HEK293 (cell line): ENCODE results near the gene FANCC.

Experiments used
- GLI4 ChIP-seq: fragments of 450-650 bp; formaldehyde crosslinking; IDR thresholded peaks from 2 replicates; pipeline ENCODE4 v1.5.1; 2016; ENCODE audit warnings: missing biosample characterization, missing genetic modification characterization
- IKZF3 ChIP-seq: fragments of 450-650 bp; IDR thresholded peaks from 2 replicates; pipeline ENCODE4 v1.5.0; 2018; ENCODE audit warnings: missing biosample characterization, mild to moderate bottlenecking, missing genetic modification characterization, moderate library complexity
- ZIC2 ChIP-seq: fragments of 450-650 bp; formaldehyde crosslinking; IDR thresholded peaks from 2 replicates; pipeline ENCODE4 v1.5.1; 2016; ENCODE audit warnings: missing biosample characterization, missing genetic modification characterization
- ZNF202 ChIP-seq: fragments of 450-650 bp; formaldehyde crosslinking; IDR thresholded peaks from 2 replicates; pipeline ENCODE4 v1.5.1; 2016; ENCODE audit warnings: missing biosample characterization, missing genetic modification characterization, borderline replicate concordance
- ZNF221 ChIP-seq: fragments of 450-650 bp; formaldehyde crosslinking; IDR thresholded peaks from 2 replicates; pipeline ENCODE4 v1.5.1; 2017; ENCODE audit warnings: missing biosample characterization, missing genetic modification characterization, borderline replicate concordance
- ZNF239 ChIP-seq: fragments of 450-650 bp; formaldehyde crosslinking; IDR thresholded peaks from 2 replicates; pipeline ENCODE4 v1.5.1; 2016; ENCODE audit warnings: missing biosample characterization, missing genetic modification characterization
- ZNF433 ChIP-seq: fragments of 450-650 bp; formaldehyde crosslinking; IDR thresholded peaks from 2 replicates; pipeline ENCODE4 v1.5.1; 2016; ENCODE audit warnings: missing biosample characterization, missing genetic modification characterization, low read depth
- ZNF560 ChIP-seq: fragments of 450-650 bp; formaldehyde crosslinking; IDR thresholded peaks from 2 replicates; pipeline ENCODE4 v1.5.1; 2017; ENCODE audit warnings: missing biosample characterization, missing genetic modification characterization, borderline replicate concordance
- ZNF561 ChIP-seq: fragments of 450-650 bp; IDR thresholded peaks from 2 replicates; pipeline ENCODE4 v1.5.1; 2018; ENCODE audit warnings: missing biosample characterization, missing genetic modification characterization, borderline replicate concordance
- ZNF585B ChIP-seq: fragments of 450-650 bp; formaldehyde crosslinking; IDR thresholded peaks from 2 replicates; pipeline ENCODE4 v1.5.1; 2016; ENCODE audit warnings: missing biosample characterization, missing genetic modification characterization
- ZNF600 ChIP-seq: fragments of 450-650 bp; formaldehyde crosslinking; IDR thresholded peaks from 2 replicates; pipeline ENCODE4 v1.5.1; 2016; ENCODE audit warnings: missing biosample characterization, missing genetic modification characterization
- ZNF626 ChIP-seq: fragments of 450-650 bp; sonication (Bioruptor Pico); formaldehyde crosslinking; IDR thresholded peaks from 2 replicates; pipeline ENCODE4 v1.5.1; 2018; ENCODE audit warnings: missing biosample characterization, missing genetic modification characterization, inconsistent platforms
- ZNF664 ChIP-seq: fragments of 450-650 bp; formaldehyde crosslinking; IDR thresholded peaks from 2 replicates; pipeline ENCODE4 v1.5.1; 2016; ENCODE audit warnings: missing biosample characterization, missing genetic modification characterization
- ZNF785 ChIP-seq: fragments of 450-650 bp; formaldehyde crosslinking; IDR thresholded peaks from 2 replicates; pipeline ENCODE4 v1.5.1; 2016; ENCODE audit warnings: missing biosample characterization, missing genetic modification characterization
- TF ChIP-seq, protein P1 (sequence below): fragments of 450-650 bp; formaldehyde crosslinking; conservative IDR thresholded peaks from 2 replicates; pipeline ENCODE4 v1.5.1; 2016; ENCODE audit warnings: low read depth, missing biosample characterization, missing genetic modification characterization
- TF ChIP-seq, protein P2 (sequence below): fragments of 450-650 bp; formaldehyde crosslinking; IDR thresholded peaks from 2 replicates; pipeline ENCODE4 v1.5.1; 2016; ENCODE audit warnings: missing biosample characterization, missing genetic modification characterization
- TF ChIP-seq, protein P3 (sequence below): fragments of 450-650 bp; formaldehyde crosslinking; IDR thresholded peaks from 2 replicates; pipeline ENCODE4 v1.5.1; 2016; ENCODE audit warnings: missing biosample characterization, missing genetic modification characterization
- TF ChIP-seq, protein P4 (sequence below): fragments of 450-650 bp; formaldehyde crosslinking; IDR thresholded peaks from 2 replicates; pipeline ENCODE4 v1.5.1; 2016; ENCODE audit warnings: missing biosample characterization, missing genetic modification characterization
- TF ChIP-seq, protein P5 (sequence below): fragments of 450-650 bp; formaldehyde crosslinking; conservative IDR thresholded peaks from 2 replicates; pipeline ENCODE4 v1.5.1; 2016; ENCODE audit warnings: low read depth, missing biosample characterization, missing genetic modification characterization
- TF ChIP-seq, protein P6 (sequence below): fragments of 450-650 bp; formaldehyde crosslinking; IDR thresholded peaks from 2 replicates; pipeline ENCODE4 v1.5.1; 2016; ENCODE audit warnings: missing biosample characterization, missing genetic modification characterization
- TF ChIP-seq, protein P7 (sequence below): fragments of 450-650 bp; formaldehyde crosslinking; optimal IDR thresholded peaks from 2 replicates; pipeline ENCODE3; 2016; ENCODE audit warnings: missing biosample characterization, mild to moderate bottlenecking, missing genetic modification characterization

FANCC gene

DNA sequence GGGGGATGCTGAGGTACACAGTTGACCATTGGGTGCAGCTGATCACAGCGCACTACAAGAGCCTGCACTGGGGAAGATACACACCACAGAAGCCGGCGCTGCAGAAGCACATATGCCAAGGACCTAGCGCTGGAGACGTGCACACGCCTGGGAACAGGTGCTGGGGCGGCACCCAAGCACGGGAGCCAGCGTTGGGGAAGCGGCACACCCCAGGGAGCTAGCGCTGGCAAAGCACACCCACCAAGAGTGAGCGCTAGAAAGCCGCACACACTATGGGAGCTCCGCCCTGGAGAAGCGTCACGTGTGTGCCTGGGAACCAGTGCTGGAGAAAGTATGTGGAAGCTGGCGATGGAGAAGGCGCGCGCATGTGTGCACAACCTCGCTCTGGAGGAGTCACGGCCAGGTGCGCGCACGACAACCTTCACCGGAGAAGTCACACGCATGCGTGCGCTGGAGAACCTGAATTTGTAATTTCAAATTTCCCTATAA, 4.5 kb downstream of the FANCC start (continued):
- TF ChIP-seq, protein P1, sequence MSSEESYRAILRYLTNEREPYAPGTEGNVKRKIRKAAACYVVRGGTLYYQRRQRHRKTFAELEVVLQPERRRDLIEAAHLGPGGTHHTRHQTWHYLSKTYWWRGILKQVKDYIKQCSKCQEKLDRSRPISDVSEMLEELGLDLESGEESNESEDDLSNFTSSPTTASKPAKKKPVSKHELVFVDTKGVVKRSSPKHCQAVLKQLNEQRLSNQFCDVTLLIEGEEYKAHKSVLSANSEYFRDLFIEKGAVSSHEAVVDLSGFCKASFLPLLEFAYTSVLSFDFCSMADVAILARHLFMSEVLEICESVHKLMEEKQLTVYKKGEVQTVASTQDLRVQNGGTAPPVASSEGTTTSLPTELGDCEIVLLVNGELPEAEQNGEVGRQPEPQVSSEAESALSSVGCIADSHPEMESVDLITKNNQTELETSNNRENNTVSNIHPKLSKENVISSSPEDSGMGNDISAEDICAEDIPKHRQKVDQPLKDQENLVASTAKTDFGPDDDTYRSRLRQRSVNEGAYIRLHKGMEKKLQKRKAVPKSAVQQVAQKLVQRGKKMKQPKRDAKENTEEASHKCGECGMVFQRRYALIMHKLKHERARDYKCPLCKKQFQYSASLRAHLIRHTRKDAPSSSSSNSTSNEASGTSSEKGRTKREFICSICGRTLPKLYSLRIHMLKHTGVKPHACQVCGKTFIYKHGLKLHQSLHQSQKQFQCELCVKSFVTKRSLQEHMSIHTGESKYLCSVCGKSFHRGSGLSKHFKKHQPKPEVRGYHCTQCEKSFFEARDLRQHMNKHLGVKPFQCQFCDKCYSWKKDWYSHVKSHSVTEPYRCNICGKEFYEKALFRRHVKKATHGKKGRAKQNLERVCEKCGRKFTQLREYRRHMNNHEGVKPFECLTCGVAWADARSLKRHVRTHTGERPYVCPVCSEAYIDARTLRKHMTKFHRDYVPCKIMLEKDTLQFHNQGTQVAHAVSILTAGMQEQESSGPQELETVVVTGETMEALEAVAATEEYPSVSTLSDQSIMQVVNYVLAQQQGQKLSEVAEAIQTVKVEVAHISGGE (tag by site-specific recombination) = no peak
- no peak for TF ChIP-seq ZNF202 (tag by site-specific recombination)
- TF ChIP-seq, protein P2, sequence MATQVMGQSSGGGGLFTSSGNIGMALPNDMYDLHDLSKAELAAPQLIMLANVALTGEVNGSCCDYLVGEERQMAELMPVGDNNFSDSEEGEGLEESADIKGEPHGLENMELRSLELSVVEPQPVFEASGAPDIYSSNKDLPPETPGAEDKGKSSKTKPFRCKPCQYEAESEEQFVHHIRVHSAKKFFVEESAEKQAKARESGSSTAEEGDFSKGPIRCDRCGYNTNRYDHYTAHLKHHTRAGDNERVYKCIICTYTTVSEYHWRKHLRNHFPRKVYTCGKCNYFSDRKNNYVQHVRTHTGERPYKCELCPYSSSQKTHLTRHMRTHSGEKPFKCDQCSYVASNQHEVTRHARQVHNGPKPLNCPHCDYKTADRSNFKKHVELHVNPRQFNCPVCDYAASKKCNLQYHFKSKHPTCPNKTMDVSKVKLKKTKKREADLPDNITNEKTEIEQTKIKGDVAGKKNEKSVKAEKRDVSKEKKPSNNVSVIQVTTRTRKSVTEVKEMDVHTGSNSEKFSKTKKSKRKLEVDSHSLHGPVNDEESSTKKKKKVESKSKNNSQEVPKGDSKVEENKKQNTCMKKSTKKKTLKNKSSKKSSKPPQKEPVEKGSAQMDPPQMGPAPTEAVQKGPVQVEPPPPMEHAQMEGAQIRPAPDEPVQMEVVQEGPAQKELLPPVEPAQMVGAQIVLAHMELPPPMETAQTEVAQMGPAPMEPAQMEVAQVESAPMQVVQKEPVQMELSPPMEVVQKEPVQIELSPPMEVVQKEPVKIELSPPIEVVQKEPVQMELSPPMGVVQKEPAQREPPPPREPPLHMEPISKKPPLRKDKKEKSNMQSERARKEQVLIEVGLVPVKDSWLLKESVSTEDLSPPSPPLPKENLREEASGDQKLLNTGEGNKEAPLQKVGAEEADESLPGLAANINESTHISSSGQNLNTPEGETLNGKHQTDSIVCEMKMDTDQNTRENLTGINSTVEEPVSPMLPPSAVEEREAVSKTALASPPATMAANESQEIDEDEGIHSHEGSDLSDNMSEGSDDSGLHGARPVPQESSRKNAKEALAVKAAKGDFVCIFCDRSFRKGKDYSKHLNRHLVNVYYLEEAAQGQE (tag by site-specific recombination) = no peak
- TF ChIP-seq, protein P3, sequence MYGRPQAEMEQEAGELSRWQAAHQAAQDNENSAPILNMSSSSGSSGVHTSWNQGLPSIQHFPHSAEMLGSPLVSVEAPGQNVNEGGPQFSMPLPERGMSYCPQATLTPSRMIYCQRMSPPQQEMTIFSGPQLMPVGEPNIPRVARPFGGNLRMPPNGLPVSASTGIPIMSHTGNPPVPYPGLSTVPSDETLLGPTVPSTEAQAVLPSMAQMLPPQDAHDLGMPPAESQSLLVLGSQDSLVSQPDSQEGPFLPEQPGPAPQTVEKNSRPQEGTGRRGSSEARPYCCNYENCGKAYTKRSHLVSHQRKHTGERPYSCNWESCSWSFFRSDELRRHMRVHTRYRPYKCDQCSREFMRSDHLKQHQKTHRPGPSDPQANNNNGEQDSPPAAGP (tag by site-specific recombination) = no peak
- TF ChIP-seq, protein P4, sequence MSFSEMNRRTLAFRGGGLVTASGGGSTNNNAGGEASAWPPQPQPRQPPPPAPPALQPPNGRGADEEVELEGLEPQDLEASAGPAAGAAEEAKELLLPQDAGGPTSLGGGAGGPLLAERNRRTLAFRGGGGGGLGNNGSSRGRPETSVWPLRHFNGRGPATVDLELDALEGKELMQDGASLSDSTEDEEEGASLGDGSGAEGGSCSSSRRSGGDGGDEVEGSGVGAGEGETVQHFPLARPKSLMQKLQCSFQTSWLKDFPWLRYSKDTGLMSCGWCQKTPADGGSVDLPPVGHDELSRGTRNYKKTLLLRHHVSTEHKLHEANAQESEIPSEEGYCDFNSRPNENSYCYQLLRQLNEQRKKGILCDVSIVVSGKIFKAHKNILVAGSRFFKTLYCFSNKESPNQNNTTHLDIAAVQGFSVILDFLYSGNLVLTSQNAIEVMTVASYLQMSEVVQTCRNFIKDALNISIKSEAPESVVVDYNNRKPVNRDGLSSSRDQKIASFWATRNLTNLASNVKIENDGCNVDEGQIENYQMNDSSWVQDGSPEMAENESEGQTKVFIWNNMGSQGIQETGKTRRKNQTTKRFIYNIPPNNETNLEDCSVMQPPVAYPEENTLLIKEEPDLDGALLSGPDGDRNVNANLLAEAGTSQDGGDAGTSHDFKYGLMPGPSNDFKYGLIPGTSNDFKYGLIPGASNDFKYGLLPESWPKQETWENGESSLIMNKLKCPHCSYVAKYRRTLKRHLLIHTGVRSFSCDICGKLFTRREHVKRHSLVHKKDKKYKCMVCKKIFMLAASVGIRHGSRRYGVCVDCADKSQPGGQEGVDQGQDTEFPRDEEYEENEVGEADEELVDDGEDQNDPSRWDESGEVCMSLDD (tag by site-specific recombination) = no peak
- TF ChIP-seq ZNF221 = no peak
- peak; percentile 27; the same call in 1 of the 2 replicates for TF ChIP-seq ZNF561 (tag by site-specific recombination)
- TF ChIP-seq ZNF239 = no peak
- no peak for TF ChIP-seq ZNF626 (tag by site-specific recombination)
- TF ChIP-seq, protein P5, sequence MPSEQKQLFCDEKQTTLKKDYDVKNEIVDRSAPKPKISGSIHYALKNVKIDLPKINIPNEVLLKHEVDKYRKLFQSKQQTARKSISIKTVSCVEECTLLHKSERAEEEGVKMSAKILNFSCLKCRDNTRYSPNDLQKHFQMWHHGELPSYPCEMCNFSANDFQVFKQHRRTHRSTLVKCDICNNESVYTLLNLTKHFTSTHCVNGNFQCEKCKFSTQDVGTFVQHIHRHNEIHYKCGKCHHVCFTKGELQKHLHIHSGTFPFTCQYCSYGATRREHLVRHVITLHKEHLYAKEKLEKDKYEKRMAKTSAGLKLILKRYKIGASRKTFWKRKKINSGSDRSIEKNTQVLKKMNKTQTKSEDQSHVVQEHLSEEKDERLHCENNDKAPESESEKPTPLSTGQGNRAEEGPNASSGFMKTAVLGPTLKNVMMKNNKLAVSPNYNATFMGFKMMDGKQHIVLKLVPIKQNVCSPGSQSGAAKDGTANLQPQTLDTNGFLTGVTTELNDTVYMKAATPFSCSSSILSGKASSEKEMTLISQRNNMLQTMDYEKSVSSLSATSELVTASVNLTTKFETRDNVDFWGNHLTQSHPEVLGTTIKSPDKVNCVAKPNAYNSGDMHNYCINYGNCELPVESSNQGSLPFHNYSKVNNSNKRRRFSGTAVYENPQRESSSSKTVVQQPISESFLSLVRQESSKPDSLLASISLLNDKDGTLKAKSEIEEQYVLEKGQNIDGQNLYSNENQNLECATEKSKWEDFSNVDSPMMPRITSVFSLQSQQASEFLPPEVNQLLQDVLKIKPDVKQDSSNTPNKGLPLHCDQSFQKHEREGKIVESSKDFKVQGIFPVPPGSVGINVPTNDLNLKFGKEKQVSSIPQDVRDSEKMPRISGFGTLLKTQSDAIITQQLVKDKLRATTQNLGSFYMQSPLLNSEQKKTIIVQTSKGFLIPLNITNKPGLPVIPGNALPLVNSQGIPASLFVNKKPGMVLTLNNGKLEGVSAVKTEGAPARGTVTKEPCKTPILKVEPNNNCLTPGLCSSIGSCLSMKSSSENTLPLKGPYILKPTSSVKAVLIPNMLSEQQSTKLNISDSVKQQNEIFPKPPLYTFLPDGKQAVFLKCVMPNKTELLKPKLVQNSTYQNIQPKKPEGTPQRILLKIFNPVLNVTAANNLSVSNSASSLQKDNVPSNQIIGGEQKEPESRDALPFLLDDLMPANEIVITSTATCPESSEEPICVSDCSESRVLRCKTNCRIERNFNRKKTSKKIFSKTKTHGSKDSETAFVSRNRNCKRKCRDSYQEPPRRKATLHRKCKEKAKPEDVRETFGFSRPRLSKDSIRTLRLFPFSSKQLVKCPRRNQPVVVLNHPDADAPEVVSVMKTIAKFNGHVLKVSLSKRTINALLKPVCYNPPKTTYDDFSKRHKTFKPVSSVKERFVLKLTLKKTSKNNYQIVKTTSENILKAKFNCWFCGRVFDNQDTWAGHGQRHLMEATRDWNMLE (tag by site-specific recombination) = no peak
- TF ChIP-seq, protein P6, sequence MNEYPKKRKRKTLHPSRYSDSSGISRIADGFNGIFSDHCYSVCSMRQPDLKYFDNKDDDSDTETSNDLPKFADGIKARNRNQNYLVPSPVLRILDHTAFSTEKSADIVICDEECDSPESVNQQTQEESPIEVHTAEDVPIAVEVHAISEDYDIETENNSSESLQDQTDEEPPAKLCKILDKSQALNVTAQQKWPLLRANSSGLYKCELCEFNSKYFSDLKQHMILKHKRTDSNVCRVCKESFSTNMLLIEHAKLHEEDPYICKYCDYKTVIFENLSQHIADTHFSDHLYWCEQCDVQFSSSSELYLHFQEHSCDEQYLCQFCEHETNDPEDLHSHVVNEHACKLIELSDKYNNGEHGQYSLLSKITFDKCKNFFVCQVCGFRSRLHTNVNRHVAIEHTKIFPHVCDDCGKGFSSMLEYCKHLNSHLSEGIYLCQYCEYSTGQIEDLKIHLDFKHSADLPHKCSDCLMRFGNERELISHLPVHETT (tag by site-specific recombination) = peak; percentile 22; the same call in 1 of the 2 replicates
- TF ChIP-seq ZIC2 (tag by site-specific recombination) = peak; percentile 72
- no peak for TF ChIP-seq ZNF560 (tag by site-specific recombination)
- no peak for TF ChIP-seq ZNF433 (tag by site-specific recombination)
- no peak for TF ChIP-seq ZNF664 (tag by site-specific recombination)
- peak; percentile 64 for TF ChIP-seq ZNF600 (tag by site-specific recombination)
- TF ChIP-seq GLI4 (tag by site-specific recombination) = no peak
- TF ChIP-seq ZNF585B = no peak
- no peak for TF ChIP-seq ZNF785 (tag by site-specific recombination)
- TF ChIP-seq, protein P7, sequence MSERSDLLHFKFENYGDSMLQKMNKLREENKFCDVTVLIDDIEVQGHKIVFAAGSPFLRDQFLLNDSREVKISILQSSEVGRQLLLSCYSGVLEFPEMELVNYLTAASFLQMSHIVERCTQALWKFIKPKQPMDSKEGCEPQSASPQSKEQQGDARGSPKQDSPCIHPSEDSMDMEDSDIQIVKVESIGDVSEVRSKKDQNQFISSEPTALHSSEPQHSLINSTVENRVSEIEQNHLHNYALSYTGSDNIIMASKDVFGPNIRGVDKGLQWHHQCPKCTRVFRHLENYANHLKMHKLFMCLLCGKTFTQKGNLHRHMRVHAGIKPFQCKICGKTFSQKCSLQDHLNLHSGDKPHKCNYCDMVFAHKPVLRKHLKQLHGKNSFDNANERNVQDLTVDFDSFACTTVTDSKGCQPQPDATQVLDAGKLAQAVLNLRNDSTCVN (tag by site-specific recombination) = peak; percentile 89
- TF ChIP-seq IKZF3 (tag by site-specific recombination) = peak; percentile 93
